Caco-2 (cell line): ENCODE measurements around the gene ZXDC. TPM values are rescaled to one million over a fixed set of nuclear protein-coding genes. Genes with fewer than 3 reads are reported as not detected.

Experiments
- BruUV-seq: library from RNA; stranded (reverse); fragments of 400-500 nt; replicated peaks from 2 replicates; lab custom pipeline; 2021; lab: Mats Ljungman, UMichigan
- CTCF ChIA-PET: fragments of 300-600 bp; sonication (Branson Sonifier 250); formaldehyde crosslinking; loops from one replicate; lab custom pipeline; 2022; ENCODE audit warnings: antibody characterized with exemption; lab: Charles Lee
- POLR2A ChIA-PET: fragments of 300-600 bp; sonication (Branson Sonifier 250); formaldehyde crosslinking; loops from one replicate; lab custom pipeline; 2022; ENCODE audit warnings: antibody characterized with exemption; lab: Charles Lee
- DNase-seq, 2 experiments: peaks; one replicate each; pipeline versions ENCODE4 v3.0.0 to v3.0.0-alpha.2; 2020 to 2022
- H3K27me3 ChIP-seq: replicated peaks from 2 replicates; pipeline ENCODE4 v1.6.0; 2011; ENCODE audit warnings: low read length; ENCODE audit not compliant: control insufficient read depth, insufficient read depth
- H3K36me3 ChIP-seq: 2 replicates; pipeline ENCODE4 v1.5.1; 2011; ENCODE audit warnings: low read length; ENCODE audit not compliant: control insufficient read depth, insufficient read depth
- H3K4me1 ChIP-seq: fragments of 250-450 bp; sonication (Bioruptor Pico); 2 replicates; pipeline ENCODE4 v1.5.1; 2020; ENCODE audit warnings: mild to moderate bottlenecking
- H3K4me3 ChIP-seq: 2 replicates; pipeline ENCODE4 v1.5.1; 2011; ENCODE audit warnings: low read depth, mild to moderate bottlenecking, control low read depth, low read length
- H3K9me3 ChIP-seq: fragments of 250-450 bp; sonication (Bioruptor Pico); 2 replicates; pipeline ENCODE4 v1.5.1; 2020; ENCODE audit warnings: mild to moderate bottlenecking, moderate library complexity
- H3K27ac Mint-ChIP-seq: one replicate; pipeline ENCODE4 v1.8.0; 2022; ENCODE audit warnings: mixed read lengths; ENCODE audit not compliant: unreplicated experiment
- H3K27me3 Mint-ChIP-seq: one replicate; pipeline ENCODE4 v1.8.0; 2022; ENCODE audit warnings: mixed read lengths; ENCODE audit not compliant: insufficient read depth, unreplicated experiment
- H3K36me3 Mint-ChIP-seq: one replicate; pipeline ENCODE4 v1.8.0; 2022; ENCODE audit warnings: mild to moderate bottlenecking, mixed read lengths; ENCODE audit not compliant: insufficient read depth, unreplicated experiment
- H3K4me1 Mint-ChIP-seq: one replicate; pipeline ENCODE4 v1.8.0; 2022; ENCODE audit warnings: low read depth, mixed read lengths; ENCODE audit not compliant: unreplicated experiment
- H3K4me3 Mint-ChIP-seq: one replicate; pipeline ENCODE4 v1.8.0; 2022; ENCODE audit warnings: mild to moderate bottlenecking, moderate library complexity, mixed read lengths; ENCODE audit not compliant: unreplicated experiment
- H3K9me3 Mint-ChIP-seq: one replicate; pipeline ENCODE4 v1.8.0; 2022; ENCODE audit warnings: mixed read lengths; ENCODE audit not compliant: unreplicated experiment
- intact Hi-C: fragments of 100-400 bp; cut with micrococcal nuclease; formaldehyde crosslinking; loops from one replicate; pipeline ENCODE4 v1.10.0; 2022; ENCODE audit not compliant: unreplicated experiment
- total RNA-seq: library from RNA; stranded (reverse); gene quantifications from 2 replicates; pipeline ENCODE4 v1.2.3, GENCODE V29; 2022
- TF ChIP-seq, protein P1 (sequence below), 2 experiments: fragments of 200-600 bp in 1 of 2; IDR thresholded peaks; 1 replicate in 1 of 2; 2 replicates in 1 of 2; pipeline versions ENCODE4 v1.5.1 to v1.8.0; 2011 to 2022; ENCODE audit warnings: antibody characterized with exemption in 1 of 2, control low read depth in 1 of 2, inconsistent platforms in 1 of 2, low read depth in 1 of 2, low read length in 1 of 2, mild to moderate bottlenecking in 1 of 2, moderate library complexity in 1 of 2; ENCODE audit not compliant: insufficient read depth in 1 of 2, severe bottlenecking in 1 of 2, unreplicated experiment in 1 of 2

ZXDC gene
- total RNA-seq, 1 experiment from 2014 or later: 28.7 TPM

GRCh38 chr3:126391631-126392030 lies 84.1 kb downstream of the ZXDC start:
- H3K27me3 ChIP-seq: no peaks in the 10 kb centered on the region; the same call in 1 of the 2 replicates
- intact Hi-C loops: no loop called here
- DNase-seq: no peak
- ChIA-PET POLR2A (no interaction called here), CTCF (no interaction called here)
- Mint-ChIP-seq H3K4me1 (peaks cover 6% of the 10 kb centered on the region), H3K4me3 (no peak overlapping the region), H3K27me3 (peaks cover 9% of the 10 kb centered on the region), H3K36me3 (no peaks in the 10 kb centered on the region), H3K27ac (no peak overlapping the region), H3K9me3 (no peaks in the 10 kb centered on the region)
- H3K4me1 ChIP-seq: no peaks in the 10 kb centered on the region
- no peak overlapping the region for H3K4me3 ChIP-seq
- BruUV-seq: no TSS peak
- H3K9me3 ChIP-seq: no peaks in the 10 kb centered on the region
- TF ChIP-seq, protein P1, sequence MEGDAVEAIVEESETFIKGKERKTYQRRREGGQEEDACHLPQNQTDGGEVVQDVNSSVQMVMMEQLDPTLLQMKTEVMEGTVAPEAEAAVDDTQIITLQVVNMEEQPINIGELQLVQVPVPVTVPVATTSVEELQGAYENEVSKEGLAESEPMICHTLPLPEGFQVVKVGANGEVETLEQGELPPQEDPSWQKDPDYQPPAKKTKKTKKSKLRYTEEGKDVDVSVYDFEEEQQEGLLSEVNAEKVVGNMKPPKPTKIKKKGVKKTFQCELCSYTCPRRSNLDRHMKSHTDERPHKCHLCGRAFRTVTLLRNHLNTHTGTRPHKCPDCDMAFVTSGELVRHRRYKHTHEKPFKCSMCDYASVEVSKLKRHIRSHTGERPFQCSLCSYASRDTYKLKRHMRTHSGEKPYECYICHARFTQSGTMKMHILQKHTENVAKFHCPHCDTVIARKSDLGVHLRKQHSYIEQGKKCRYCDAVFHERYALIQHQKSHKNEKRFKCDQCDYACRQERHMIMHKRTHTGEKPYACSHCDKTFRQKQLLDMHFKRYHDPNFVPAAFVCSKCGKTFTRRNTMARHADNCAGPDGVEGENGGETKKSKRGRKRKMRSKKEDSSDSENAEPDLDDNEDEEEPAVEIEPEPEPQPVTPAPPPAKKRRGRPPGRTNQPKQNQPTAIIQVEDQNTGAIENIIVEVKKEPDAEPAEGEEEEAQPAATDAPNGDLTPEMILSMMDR (IDR thresholded peaks at IDR 0.05; ENCODE audit: insufficient read depth in 1 of 2, low read depth in 1 of 2, low read length in 1 of 2, severe bottlenecking in 1 of 2, unreplicated experiment in 1 of 2): no peak
- H3K36me3 ChIP-seq: no peaks in the 10 kb centered on the region

DNA sequence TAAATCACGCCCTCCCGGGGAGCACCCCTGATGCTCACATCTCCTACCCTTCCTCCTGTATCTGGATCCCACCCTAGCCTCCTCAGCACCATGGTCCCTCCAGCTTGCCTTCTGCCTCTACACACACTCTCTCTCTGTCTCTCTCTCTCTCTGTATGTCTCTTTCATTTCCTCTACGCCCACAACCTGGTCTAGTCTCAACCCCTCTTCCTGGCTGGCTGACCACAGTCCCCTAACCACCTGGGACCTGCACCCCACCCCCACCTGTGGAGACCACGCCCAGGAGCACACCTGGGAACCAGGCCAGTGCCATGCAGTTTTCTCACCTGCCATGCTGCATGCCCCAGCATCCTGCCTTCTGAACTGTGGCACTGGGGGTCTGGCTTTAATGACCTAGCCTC lies 84.9 kb downstream of the ZXDC start:
- DNase-seq: peak in 1 of 2 experiments; percentile 24
- Mint-ChIP-seq H3K4me3 (no peak overlapping the region), H3K27ac (no peak overlapping the region), H3K36me3 (no peaks in the 10 kb centered on the region), H3K27me3 (peaks cover 9% of the 10 kb centered on the region), H3K4me1 (peaks cover 6% of the 10 kb centered on the region), H3K9me3 (no peaks in the 10 kb centered on the region)
- intact Hi-C loops: no loop called here
- TF ChIP-seq, protein P1 (IDR thresholded peaks at IDR 0.05; ENCODE audit: insufficient read depth in 1 of 2, low read depth in 1 of 2, low read length in 1 of 2, severe bottlenecking in 1 of 2, unreplicated experiment in 1 of 2): no peak
- BruUV-seq: no TSS peak
- Histone ChIP-seq H3K4me1 (no peaks in the 10 kb centered on the region), H3K27me3 (no peaks in the 10 kb centered on the region; the same call in 1 of the 2 replicates), H3K9me3 (no peaks in the 10 kb centered on the region), H3K36me3 (no peaks in the 10 kb centered on the region), H3K4me3 (no peak overlapping the region)
- ChIA-PET POLR2A (no interaction called here), CTCF (interaction anchor here (1.3 kb wide), 1 partner anchor 257 kb away, joined by 3 read pairs; no protein-coding TSS in a partner anchor)

- ChIA-PET CTCF (interaction anchor here (1.3 to 1.4 kb wide), 2 partner anchors 33 to 256 kb away, joined by 3 read pairs; partner anchors contain the start of gene KLF15), POLR2A (no interaction called here)
- Histone ChIP-seq H3K36me3 (no peaks in the 10 kb centered on the region), H3K27me3 (no peaks in the 10 kb centered on the region; the same call in 1 of the 2 replicates), H3K4me1 (no peaks in the 10 kb centered on the region), H3K4me3 (no peak overlapping the region), H3K9me3 (no peaks in the 10 kb centered on the region)
- Mint-ChIP-seq H3K36me3 (no peaks in the 10 kb centered on the region), H3K4me1 (peaks cover 6% of the 10 kb centered on the region), H3K27ac (no peak overlapping the region), H3K9me3 (no peaks in the 10 kb centered on the region), H3K4me3 (no peak overlapping the region), H3K27me3 (peaks cover 9% of the 10 kb centered on the region)
- intact Hi-C loops: no loop called here
- DNase-seq: no peak
- TF ChIP-seq, protein P1 (IDR thresholded peaks at IDR 0.05; ENCODE audit: insufficient read depth in 1 of 2, low read depth in 1 of 2, low read length in 1 of 2, severe bottlenecking in 1 of 2, unreplicated experiment in 1 of 2): no peak
- BruUV-seq: no TSS peak
Observed at GRCh38 chr3:126390201-126390600, 85.5 kb downstream of the ZXDC start.
